ENCODE measurements around the gene C16orf89. TPM values are rescaled to one million over a fixed set of nuclear protein-coding genes. Genes with fewer than 3 reads are reported as not detected.

C16orf89 gene
- total and polyA plus RNA-seq, 7 donors = 2.5 to 15.7 (median 6.6) TPM

DNA sequence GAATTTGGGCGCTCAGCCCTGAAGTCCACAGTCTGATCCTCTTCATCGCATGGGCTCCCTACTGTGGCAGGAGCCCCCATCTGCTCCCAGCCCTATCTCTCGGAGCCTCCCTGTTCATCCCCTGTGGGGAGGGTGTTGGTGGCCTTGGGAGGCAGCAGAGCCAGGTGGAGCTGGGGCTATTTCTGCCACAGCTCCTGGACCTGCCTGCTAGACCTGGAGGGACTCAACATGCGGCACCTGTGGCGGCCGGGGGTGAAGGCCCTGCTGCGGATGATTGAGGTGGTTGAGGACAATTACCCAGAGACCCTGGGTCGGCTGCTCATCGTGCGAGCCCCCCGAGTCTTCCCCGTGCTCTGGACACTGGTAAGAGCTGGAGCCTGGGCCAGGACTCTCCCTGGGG lies 62.5 kb downstream of the C16orf89 start:
- intact Hi-C loops (cut with DNase I) = no loop called here
- TF ChIP-seq, protein P1, sequence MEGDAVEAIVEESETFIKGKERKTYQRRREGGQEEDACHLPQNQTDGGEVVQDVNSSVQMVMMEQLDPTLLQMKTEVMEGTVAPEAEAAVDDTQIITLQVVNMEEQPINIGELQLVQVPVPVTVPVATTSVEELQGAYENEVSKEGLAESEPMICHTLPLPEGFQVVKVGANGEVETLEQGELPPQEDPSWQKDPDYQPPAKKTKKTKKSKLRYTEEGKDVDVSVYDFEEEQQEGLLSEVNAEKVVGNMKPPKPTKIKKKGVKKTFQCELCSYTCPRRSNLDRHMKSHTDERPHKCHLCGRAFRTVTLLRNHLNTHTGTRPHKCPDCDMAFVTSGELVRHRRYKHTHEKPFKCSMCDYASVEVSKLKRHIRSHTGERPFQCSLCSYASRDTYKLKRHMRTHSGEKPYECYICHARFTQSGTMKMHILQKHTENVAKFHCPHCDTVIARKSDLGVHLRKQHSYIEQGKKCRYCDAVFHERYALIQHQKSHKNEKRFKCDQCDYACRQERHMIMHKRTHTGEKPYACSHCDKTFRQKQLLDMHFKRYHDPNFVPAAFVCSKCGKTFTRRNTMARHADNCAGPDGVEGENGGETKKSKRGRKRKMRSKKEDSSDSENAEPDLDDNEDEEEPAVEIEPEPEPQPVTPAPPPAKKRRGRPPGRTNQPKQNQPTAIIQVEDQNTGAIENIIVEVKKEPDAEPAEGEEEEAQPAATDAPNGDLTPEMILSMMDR (IDR thresholded peaks at IDR 0.05) = no peak
- TF ChIP-seq POLR2AphosphoS5 (IDR thresholded peaks at IDR 0.05) (no peak), EP300 (IDR thresholded peaks at IDR 0.05) (no peak), POLR2A (IDR thresholded peaks at IDR 0.05) (no peak)
- no peak for DNase-seq
- no peak overlapping the region for H3K27ac ChIP-seq
- 88 to 92% methylated on average over 12 of the region's 12 CpGs for WGBS, 2 donors
- no peaks in the 10 kb centered on the region for H3K27me3 ChIP-seq
- H3K9me3 ChIP-seq = no peaks in the 10 kb centered on the region
- no peaks in the 10 kb centered on the region for H3K36me3 ChIP-seq
- H3K4me3 ChIP-seq = no peak overlapping the region
- no peaks in the 10 kb centered on the region for H3K4me1 ChIP-seq

DNA sequence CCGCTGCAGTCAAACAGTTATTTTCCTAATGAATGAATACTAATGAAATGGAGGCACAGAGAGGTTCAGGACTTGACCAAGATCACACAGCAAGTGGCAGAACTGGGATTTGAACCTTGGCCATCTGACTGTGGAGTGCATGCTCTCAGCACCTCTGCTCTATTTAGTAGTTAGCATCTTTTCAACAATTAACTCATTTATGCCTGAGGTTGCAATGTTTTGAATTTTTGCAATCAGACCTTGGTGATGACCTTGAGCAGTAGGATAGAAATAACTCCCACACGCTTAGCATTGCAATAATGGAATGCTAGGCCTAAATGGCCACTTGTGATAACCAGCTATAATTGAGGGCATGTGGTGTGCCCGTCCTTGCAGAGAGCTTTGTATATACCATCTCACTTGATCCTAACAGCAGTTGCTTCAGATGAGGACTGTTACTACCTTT lies 63.0 kb downstream of the C16orf89 start:
- intact Hi-C loops (cut with DNase I) = no loop called here
- WGBS, 2 donors = 81 to 87% methylated on average over 3 of the region's 3 CpGs

DNA sequence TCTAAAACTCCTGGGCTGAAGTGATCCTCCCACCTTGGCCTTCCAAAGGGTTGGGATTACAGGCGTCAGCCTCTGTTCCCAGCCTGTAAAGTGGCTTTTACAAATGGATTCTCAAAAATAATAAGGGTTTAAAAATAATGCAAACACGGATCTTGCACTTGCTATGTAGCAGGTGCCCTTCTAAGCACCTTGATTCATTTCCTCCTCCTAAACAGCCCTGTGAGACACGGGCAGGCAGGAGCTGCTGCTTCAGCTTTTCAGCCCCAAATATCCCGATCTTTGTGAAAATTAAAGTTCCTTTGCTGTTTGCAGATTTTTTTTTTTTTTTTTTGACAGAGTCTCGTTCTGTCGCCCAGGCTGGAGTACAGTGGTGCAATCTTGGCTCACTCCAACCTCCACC lies 63.8 kb downstream of the C16orf89 start:
- no peak for DNase-seq
- 78 to 80% methylated on average over 6 of the region's 6 CpGs for WGBS, 2 donors

More for the DNA sequence above, 63.0 kb downstream of the C16orf89 start:
- no peak overlapping the region for H3K27ac ChIP-seq
- TF ChIP-seq POLR2AphosphoS5 (IDR thresholded peaks at IDR 0.05) = no peak
- no peak for TF ChIP-seq EP300 (IDR thresholded peaks at IDR 0.05)
- TF ChIP-seq, protein P1 (IDR thresholded peaks at IDR 0.05) = no peak
- DNase-seq = no peak
- no peaks in the 10 kb centered on the region for H3K36me3 ChIP-seq
- no peaks in the 10 kb centered on the region for H3K4me1 ChIP-seq
- no peaks in the 10 kb centered on the region for H3K9me3 ChIP-seq
- no peaks in the 10 kb centered on the region for H3K27me3 ChIP-seq
- H3K4me3 ChIP-seq = no peak overlapping the region

DNA sequence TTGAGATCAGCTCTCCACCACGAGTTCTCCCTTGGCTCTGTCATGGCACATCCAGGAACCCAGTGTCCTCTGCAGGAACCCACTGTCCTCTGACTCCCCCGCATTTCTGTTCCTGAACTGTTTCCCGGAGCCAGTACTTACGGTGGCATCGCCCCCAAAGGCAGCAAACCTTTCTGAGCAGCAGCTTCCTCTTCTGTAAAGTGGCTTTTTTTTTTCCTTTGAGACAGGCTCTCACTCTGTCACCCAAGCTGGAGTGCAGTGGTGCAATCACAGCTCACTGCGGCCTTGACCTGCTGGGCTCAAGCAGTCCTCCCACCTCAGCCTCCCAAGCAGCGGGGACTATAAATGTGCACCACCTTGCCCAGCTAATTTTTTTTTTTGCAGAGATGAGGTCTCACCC lies 64.2 kb downstream of the C16orf89 start:
- H3K27me3 ChIP-seq = no peaks in the 10 kb centered on the region
- no peaks in the 10 kb centered on the region for H3K36me3 ChIP-seq
- intact Hi-C loops (cut with DNase I) = no loop called here
- H3K27ac ChIP-seq = no peak overlapping the region
- H3K4me1 ChIP-seq = no peaks in the 10 kb centered on the region
- DNase-seq = no peak
- H3K4me3 ChIP-seq = no peak overlapping the region
- H3K9me3 ChIP-seq = no peaks in the 10 kb centered on the region
- WGBS, 2 donors = 57 to 83% methylated on average over 7 of the region's 7 CpGs
- TF ChIP-seq POLR2A (IDR thresholded peaks at IDR 0.05) (no peak), EP300 (IDR thresholded peaks at IDR 0.05) (no peak), POLR2AphosphoS5 (IDR thresholded peaks at IDR 0.05) (no peak)
- TF ChIP-seq, protein P1 (IDR thresholded peaks at IDR 0.05) = no peak

More for the DNA sequence above, 63.8 kb downstream of the C16orf89 start:
- H3K27ac ChIP-seq = no peak overlapping the region
- no peaks in the 10 kb centered on the region for H3K9me3 ChIP-seq
- intact Hi-C loops (cut with DNase I) = no loop called here
- H3K4me3 ChIP-seq = no peak overlapping the region
- H3K4me1 ChIP-seq = no peaks in the 10 kb centered on the region
- H3K27me3 ChIP-seq = no peaks in the 10 kb centered on the region
- TF ChIP-seq EP300 (IDR thresholded peaks at IDR 0.05) = no peak
- TF ChIP-seq POLR2A (IDR thresholded peaks at IDR 0.05) = no peak
- TF ChIP-seq, protein P1 (IDR thresholded peaks at IDR 0.05) = no peak
- no peak for TF ChIP-seq POLR2AphosphoS5 (IDR thresholded peaks at IDR 0.05)
- H3K36me3 ChIP-seq = no peaks in the 10 kb centered on the region

DNA sequence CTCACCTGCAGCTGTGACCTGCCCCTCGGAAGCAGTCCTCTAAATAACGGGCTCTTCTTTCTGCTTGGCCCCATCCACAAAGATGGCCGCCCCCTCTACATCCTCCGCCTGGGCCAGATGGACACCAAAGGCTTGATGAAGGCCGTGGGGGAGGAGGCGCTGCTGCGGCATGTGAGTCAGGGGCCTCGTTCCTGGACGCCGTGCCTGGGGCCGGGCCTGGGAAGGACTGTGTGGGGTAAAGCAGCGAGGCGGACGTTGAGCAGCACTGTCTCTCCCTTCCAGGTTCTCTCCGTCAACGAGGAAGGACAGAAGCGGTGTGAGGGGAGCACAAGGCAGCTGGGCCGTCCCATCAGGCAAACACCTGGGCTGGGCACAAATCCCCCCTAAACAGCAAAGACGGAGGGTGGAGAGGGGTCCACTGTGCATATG lies 65.2 kb downstream of the C16orf89 start:
- no peak for DNase-seq
- 91 to 94% methylated on average over 19 of the region's 19 CpGs for WGBS, 2 donors
- H3K36me3 ChIP-seq = no peaks in the 10 kb centered on the region
- H3K4me1 ChIP-seq = no peaks in the 10 kb centered on the region
- intact Hi-C loops (cut with DNase I) = no loop called here
- no peak overlapping the region for H3K27ac ChIP-seq
- no peaks in the 10 kb centered on the region for H3K27me3 ChIP-seq
- no peak for TF ChIP-seq POLR2A (IDR thresholded peaks at IDR 0.05)
- TF ChIP-seq POLR2AphosphoS5 (IDR thresholded peaks at IDR 0.05) = no peak
- no peak for TF ChIP-seq EP300 (IDR thresholded peaks at IDR 0.05)
- TF ChIP-seq, protein P1 (IDR thresholded peaks at IDR 0.05) = no peak
- H3K4me3 ChIP-seq = no peak overlapping the region
- no peaks in the 10 kb centered on the region for H3K9me3 ChIP-seq
